ENCODE measurements around the gene GABPB2.

GRCh38 chr1:151067185-151067584 is 3.4 kb upstream of the GABPB2 start:
- TF ChIP-seq DR1 (CRISPR knock-in tag; IDR thresholded peaks at IDR 0.05) (no peak), CTCF (CRISPR knock-in tag; IDR thresholded peaks at IDR 0.05) (no peak), IRF2 (CRISPR knock-in tag; IDR thresholded peaks at IDR 0.05) (no peak), HNF4G (IDR thresholded peaks at IDR 0.05; ENCODE audit: borderline replicate concordance, low read depth, low read length) (no peak), HNF4G (CRISPR knock-in tag; IDR thresholded peaks at IDR 0.05; ENCODE audit: borderline replicate concordance, low read depth) (no peak)
